OCI-LY1 (cell line): ENCODE measurements around the gene CATSPERB.

ENCODE experiments used
- H2AFZ ChIP-seq: fragments of 200-600 bp; sonication (generic), shearing (Covaris generic); 2 replicates; pipeline ENCODE4 v1.6.0; 2014; ENCODE audit warnings: antibody characterized with exemption, mild to moderate bottlenecking, low read length
- H3F3A ChIP-seq: fragments of 200-600 bp; sonication (generic), shearing (Covaris generic); 2 replicates; pipeline ENCODE4 v1.6.0; 2014; ENCODE audit warnings: mild to moderate bottlenecking, antibody characterized with exemption, low read length, moderate library complexity; ENCODE audit not compliant: insufficient read depth
- H3K27ac ChIP-seq: fragments of 200-600 bp; sonication (generic); 2 replicates; pipeline ENCODE4 v1.5.1; 2014; ENCODE audit warnings: low read length, mixed run types, mild to moderate bottlenecking, low read depth; ENCODE audit not compliant: poor library complexity, severe bottlenecking
- H3K27me3 ChIP-seq: fragments of 200-600 bp; sonication (generic); 2 replicates; pipeline ENCODE4 v1.6.0; 2014; ENCODE audit warnings: antibody characterized with exemption, mild to moderate bottlenecking, low read length, moderate library complexity; ENCODE audit not compliant: insufficient read depth
- H3K36me3 ChIP-seq: fragments of 200-600 bp; sonication (generic); 2 replicates; pipeline ENCODE4 v1.6.1; 2014; ENCODE audit warnings: mild to moderate bottlenecking, antibody characterized with exemption, low read length, moderate library complexity, mixed read lengths; ENCODE audit not compliant: insufficient read depth
- H3K4me1 ChIP-seq: fragments of 200-600 bp; sonication (generic); 2 replicates; pipeline ENCODE4 v1.5.1; 2014; ENCODE audit warnings: mild to moderate bottlenecking, low read length, moderate library complexity; ENCODE audit not compliant: insufficient read depth, severe bottlenecking
- H3K4me2 ChIP-seq: fragments of 200-600 bp; sonication (generic), shearing (Covaris generic); 2 replicates; pipeline ENCODE4 v1.6.1; 2014; ENCODE audit warnings: low read length
- H3K4me3 ChIP-seq: fragments of 200-600 bp; sonication (generic); 2 replicates; pipeline ENCODE4 v1.5.1; 2014; ENCODE audit warnings: low read length, low read depth, mild to moderate bottlenecking, mixed read lengths; ENCODE audit not compliant: poor library complexity, severe bottlenecking
- H3K79me2 ChIP-seq: fragments of 200-600 bp; shearing (Covaris generic); 2 replicates; pipeline ENCODE4 v1.6.1; 2016; ENCODE audit warnings: mixed run types, low read length, mixed read lengths; ENCODE audit not compliant: insufficient read depth
- H3K9ac ChIP-seq: fragments of 200-600 bp; sonication (generic), shearing (Covaris generic); 2 replicates; pipeline ENCODE4 v1.6.1; 2014; ENCODE audit warnings: mild to moderate bottlenecking, low read length, mixed read lengths
- H3K9me2 ChIP-seq: fragments of 200-600 bp; sonication (generic), shearing (Covaris generic); 2 replicates; pipeline ENCODE4 v1.6.1; 2014; ENCODE audit warnings: low read depth, mild to moderate bottlenecking, low read length, mixed read lengths
- H3K9me3 ChIP-seq: fragments of 200-600 bp; shearing (Covaris generic); 2 replicates; pipeline ENCODE4 v1.6.1; 2014; ENCODE audit warnings: low read length, mixed read lengths
- H4K20me1 ChIP-seq: fragments of 200-600 bp; sonication (generic), shearing (Covaris generic); 2 replicates; pipeline ENCODE4 v1.6.0; 2016; ENCODE audit warnings: mild to moderate bottlenecking, low read length; ENCODE audit not compliant: insufficient read depth
- EZH2 ChIP-seq: fragments of 200-600 bp; sonication (generic), shearing (Covaris generic); IDR thresholded peaks from 2 replicates; pipeline ENCODE4 v1.8.0; 2017; ENCODE audit warnings: borderline replicate concordance, mixed run types, mild to moderate bottlenecking, antibody characterized with exemption, low read length, moderate library complexity, mixed read lengths
- TF ChIP-seq, protein P1 (sequence below): fragments of 200-600 bp; sonication (generic), shearing (Covaris generic); IDR thresholded peaks from 2 replicates; pipeline ENCODE4 v1.5.1; 2017; ENCODE audit warnings: mild to moderate bottlenecking, antibody characterized with exemption, low read length, moderate library complexity, mixed read lengths

The CATSPERB gene

DNA sequence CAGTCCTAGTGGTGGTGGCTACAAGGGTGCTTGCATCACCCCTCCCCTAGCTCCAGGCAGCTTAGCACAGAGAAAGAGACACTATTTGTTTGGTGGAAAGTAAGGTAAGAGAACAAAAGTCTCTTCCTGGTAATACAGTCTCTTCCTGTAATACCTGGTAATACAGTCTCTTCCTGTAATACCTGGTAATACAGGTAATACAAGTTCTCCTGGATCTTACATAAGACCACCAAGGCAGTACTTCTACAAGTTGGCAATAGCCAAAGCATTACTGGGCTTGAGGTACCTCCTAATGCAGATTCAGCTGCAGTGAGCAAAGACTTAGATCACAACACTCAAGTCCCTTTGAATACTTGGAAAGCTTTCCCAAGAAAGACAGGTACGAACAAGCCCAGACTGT lies 77.0 kb downstream of the CATSPERB start:
- no peak overlapping the region for H2AFZ ChIP-seq
- no peaks in the 10 kb centered on the region for H3K36me3 ChIP-seq
- no peaks in the 10 kb centered on the region for H3F3A ChIP-seq
- TF ChIP-seq, protein P1, sequence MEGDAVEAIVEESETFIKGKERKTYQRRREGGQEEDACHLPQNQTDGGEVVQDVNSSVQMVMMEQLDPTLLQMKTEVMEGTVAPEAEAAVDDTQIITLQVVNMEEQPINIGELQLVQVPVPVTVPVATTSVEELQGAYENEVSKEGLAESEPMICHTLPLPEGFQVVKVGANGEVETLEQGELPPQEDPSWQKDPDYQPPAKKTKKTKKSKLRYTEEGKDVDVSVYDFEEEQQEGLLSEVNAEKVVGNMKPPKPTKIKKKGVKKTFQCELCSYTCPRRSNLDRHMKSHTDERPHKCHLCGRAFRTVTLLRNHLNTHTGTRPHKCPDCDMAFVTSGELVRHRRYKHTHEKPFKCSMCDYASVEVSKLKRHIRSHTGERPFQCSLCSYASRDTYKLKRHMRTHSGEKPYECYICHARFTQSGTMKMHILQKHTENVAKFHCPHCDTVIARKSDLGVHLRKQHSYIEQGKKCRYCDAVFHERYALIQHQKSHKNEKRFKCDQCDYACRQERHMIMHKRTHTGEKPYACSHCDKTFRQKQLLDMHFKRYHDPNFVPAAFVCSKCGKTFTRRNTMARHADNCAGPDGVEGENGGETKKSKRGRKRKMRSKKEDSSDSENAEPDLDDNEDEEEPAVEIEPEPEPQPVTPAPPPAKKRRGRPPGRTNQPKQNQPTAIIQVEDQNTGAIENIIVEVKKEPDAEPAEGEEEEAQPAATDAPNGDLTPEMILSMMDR, result no peak
- no peak for TF ChIP-seq EZH2
- H3K27ac ChIP-seq, result no peak overlapping the region
- no peaks in the 10 kb centered on the region for H3K9me2 ChIP-seq
- no peaks in the 10 kb centered on the region for H3K79me2 ChIP-seq
- no peaks in the 10 kb centered on the region for H4K20me1 ChIP-seq
- no peaks in the 10 kb centered on the region for H3K9me3 ChIP-seq
- no peak overlapping the region for H3K4me2 ChIP-seq
- no peak overlapping the region for H3K4me3 ChIP-seq
- no peak overlapping the region for H3K9ac ChIP-seq
- no peaks in the 10 kb centered on the region for H3K4me1 ChIP-seq
- H3K27me3 ChIP-seq, result no peaks in the 10 kb centered on the region

DNA sequence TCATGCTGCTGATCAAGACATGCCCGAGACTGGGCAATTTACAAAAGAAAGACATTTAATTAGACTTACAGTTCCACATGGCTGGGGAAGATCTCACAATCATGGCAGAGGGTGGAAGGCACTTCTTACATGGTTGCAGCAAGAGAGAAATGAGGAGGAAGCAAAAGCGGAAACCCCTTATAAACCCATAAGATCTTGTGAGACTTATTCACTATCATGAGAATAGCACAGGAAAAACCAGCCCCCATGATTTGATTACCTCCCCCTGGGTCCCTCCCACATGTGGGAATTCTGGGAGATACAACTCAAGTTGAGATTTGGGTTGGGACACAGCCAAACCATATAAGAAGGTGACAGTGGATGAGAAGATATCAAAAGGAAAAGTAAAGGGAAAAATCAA lies 78.4 kb downstream of the CATSPERB start:
- Histone ChIP-seq H3K9me3 (no peaks in the 10 kb centered on the region), H3K4me2 (no peak overlapping the region), H2AFZ (no peak overlapping the region), H3K9me2 (no peaks in the 10 kb centered on the region), H3K79me2 (no peaks in the 10 kb centered on the region), H3K27ac (no peak overlapping the region), H3K27me3 (no peaks in the 10 kb centered on the region), H3K36me3 (no peaks in the 10 kb centered on the region), H4K20me1 (no peaks in the 10 kb centered on the region), H3K4me1 (no peaks in the 10 kb centered on the region), H3K9ac (no peak overlapping the region), H3F3A (no peaks in the 10 kb centered on the region), H3K4me3 (no peak overlapping the region)
- TF ChIP-seq EZH2, result no peak
- TF ChIP-seq, protein P1, result no peak

DNA sequence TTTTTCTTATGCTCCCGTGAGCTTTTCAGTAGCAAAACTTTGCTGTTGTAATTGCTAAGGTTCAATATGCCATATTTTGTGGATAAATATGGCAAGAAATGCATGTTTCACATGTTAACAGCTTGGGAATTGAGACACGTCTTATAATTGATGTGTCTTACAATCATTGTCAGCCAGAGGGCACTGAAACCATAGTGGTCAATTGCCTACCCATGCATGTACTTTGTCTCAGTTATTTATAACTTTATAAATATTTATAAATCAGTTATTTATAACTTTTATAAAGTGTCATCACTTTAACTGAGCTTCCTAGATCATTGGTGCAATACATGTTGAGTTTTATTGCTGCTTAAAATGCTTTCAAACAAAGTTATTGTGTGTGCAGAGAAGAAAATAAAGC lies 82.0 kb downstream of the CATSPERB start:
- Histone ChIP-seq H3K9me2 (no peaks in the 10 kb centered on the region), H3K27ac (no peak overlapping the region), H3F3A (no peaks in the 10 kb centered on the region), H3K4me2 (no peak overlapping the region), H3K79me2 (no peaks in the 10 kb centered on the region), H3K9me3 (no peaks in the 10 kb centered on the region), H3K27me3 (no peaks in the 10 kb centered on the region), H3K4me1 (no peaks in the 10 kb centered on the region), H3K36me3 (no peaks in the 10 kb centered on the region), H2AFZ (no peak overlapping the region), H3K9ac (no peak overlapping the region), H3K4me3 (no peak overlapping the region), H4K20me1 (no peaks in the 10 kb centered on the region)
- TF ChIP-seq, protein P1, result peak; percentile 40
- no peak for TF ChIP-seq EZH2
